Astrocyte (in vitro differentiated cells and primary cell): Measurements from ENCODE around the gene PTPN11.

Source experiments
- EZH2 ChIP-seq: IDR thresholded peaks from 2 replicates; pipeline ENCODE4 v1.6.1; 2012; ENCODE audit warnings: mild to moderate bottlenecking, low read length, inconsistent platforms; ENCODE audit not compliant: insufficient read depth
- TF ChIP-seq, protein P1 (sequence below): IDR thresholded peaks from 2 replicates; pipeline ENCODE4 v1.5.1; 2011; ENCODE audit warnings: low read depth, mild to moderate bottlenecking, inconsistent platforms, low read length, moderate library complexity; ENCODE audit not compliant: insufficient read depth

GRCh38 chr12:112538740-112539139 is 120.0 kb downstream of the PTPN11 start:
- TF ChIP-seq, protein P1, sequence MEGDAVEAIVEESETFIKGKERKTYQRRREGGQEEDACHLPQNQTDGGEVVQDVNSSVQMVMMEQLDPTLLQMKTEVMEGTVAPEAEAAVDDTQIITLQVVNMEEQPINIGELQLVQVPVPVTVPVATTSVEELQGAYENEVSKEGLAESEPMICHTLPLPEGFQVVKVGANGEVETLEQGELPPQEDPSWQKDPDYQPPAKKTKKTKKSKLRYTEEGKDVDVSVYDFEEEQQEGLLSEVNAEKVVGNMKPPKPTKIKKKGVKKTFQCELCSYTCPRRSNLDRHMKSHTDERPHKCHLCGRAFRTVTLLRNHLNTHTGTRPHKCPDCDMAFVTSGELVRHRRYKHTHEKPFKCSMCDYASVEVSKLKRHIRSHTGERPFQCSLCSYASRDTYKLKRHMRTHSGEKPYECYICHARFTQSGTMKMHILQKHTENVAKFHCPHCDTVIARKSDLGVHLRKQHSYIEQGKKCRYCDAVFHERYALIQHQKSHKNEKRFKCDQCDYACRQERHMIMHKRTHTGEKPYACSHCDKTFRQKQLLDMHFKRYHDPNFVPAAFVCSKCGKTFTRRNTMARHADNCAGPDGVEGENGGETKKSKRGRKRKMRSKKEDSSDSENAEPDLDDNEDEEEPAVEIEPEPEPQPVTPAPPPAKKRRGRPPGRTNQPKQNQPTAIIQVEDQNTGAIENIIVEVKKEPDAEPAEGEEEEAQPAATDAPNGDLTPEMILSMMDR: no peak
- TF ChIP-seq EZH2: no peak
